ENCODE results near the gene SDR39U1.

DNA sequence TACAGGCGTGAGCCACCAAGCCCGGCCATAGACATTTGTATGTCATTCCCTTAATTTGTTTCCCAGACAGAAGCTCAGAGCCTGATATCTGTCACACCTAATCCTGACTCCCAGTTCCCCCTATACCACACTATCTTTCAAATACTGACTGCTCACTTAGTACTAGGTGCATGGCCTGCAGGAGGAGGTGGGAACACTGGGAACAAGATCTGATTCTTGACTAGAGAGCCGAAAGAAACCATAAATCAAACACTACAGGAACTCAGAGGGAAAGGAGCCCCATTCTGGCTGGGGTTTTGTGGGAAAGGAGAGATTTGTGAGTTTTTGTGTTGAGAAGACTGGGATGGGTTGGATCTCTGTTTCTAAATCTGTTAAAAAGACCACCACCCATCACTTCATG is 7.9 kb downstream of the SDR39U1 start:
- TF ChIP-seq CTCF (IDR thresholded peaks at IDR 0.05; ENCODE audit: poor library complexity) = no peak
- no peak for TF ChIP-seq EZH2phosphoT487 (IDR thresholded peaks at IDR 0.05; ENCODE audit: low read depth, severe bottlenecking, unreplicated experiment)

Data from hepatocyte (in vitro differentiated cells).